ENCODE measurements around the gene ZMYND10. TPM values are rescaled to one million over a fixed set of nuclear protein-coding genes. Genes with fewer than 3 reads are reported as not detected.

ZMYND10 gene
- total and polyA plus RNA-seq, 2 experiments from 2014 or later = 0.29 to 0.31 TPM

DNA sequence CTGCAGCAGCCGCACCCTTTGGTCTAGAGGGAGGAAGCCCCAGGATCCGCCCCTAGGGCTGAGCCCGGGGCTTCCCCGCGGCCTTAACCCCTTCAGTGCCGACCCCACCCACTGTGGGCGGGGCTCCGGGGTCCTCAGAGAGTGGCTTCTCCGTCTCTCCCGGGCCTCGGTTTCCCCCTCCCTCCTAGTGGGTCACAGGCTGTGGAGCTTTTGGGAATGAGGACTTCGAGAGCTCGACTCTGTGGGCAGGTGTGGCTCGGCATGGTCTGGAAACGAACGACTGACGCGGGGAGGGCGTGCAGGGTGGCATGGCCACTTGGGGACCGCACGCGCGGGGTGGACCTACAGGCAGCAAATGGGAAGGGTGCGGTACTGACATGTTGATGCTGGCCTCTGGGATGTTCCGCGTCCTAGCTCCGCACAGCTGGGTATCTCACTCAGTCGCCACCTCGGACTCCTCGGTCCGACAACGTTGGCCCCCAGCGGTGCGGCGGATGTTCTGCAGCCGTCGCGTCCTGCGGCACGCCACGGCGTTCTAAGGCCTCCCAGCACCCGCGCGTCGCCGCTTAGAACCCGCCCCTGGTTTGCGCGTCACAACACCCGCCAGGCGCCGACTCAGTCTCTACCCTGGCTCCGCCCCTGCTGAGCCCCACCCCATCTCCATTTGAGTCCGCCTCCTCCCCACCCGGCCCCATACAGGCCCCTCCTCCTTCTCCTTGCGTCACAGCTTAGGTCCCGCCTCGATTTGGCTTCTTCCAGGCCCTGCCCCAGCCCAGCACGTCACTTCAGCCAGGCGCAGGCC lies 46.5 kb downstream of the ZMYND10 start, which contains the start of the genes HYAL3 and NAA80:
Gene HYAL3, minus strand, starts transcription at position 570 of the 802 bp plus-strand sequence. CDS start 3,803 bp downstream, outside the sequence.
Gene NAA80, minus strand, starts transcription at position 570 of the 802 bp plus-strand sequence. CDS start 1,942 bp downstream, outside the sequence.
- Mint-ChIP-seq H3K27ac (peak within 1 kb of the TSS; percentile 98), H3K27me3 (ENCODE audit: insufficient read depth, low read depth, poor library complexity) (peaks cover 22% of the 10 kb centered on the region), H3K4me1 (peaks cover 22% of the 10 kb centered on the region), H3K9me3 (no peaks in the 10 kb centered on the region; the same call in 2 of the 3 replicates), H3K4me3 (peak within 1 kb of the TSS; percentile 98), H3K36me3 (ENCODE audit: low read depth) (no peaks in the 10 kb centered on the region)
- Histone ChIP-seq H4K20me1 (replicated peaks; ENCODE audit: insufficient read depth) (no peaks in the 10 kb centered on the region), H3K27me3 (ENCODE audit: insufficient read depth) (no peaks in the 10 kb centered on the region), H3F3A (replicated peaks; ENCODE audit: low read depth) (peaks cover 17% of the 10 kb centered on the region), H3K79me2 (replicated peaks; ENCODE audit: insufficient read depth) (no peaks in the 10 kb centered on the region), H3K4me1 (ENCODE audit: insufficient read depth) (peaks cover 25% of the 10 kb centered on the region), H3K9me2 (ENCODE audit: insufficient read depth) (no peaks in the 10 kb centered on the region), H3K4me2 (peak within 1 kb of the TSS; percentile 97), H3K36me3 (ENCODE audit: insufficient read depth) (no peaks in the 10 kb centered on the region), H2AFZ (peak within 1 kb of the TSS; percentile 100), H3K27ac (ENCODE audit: low read depth) (peak within 1 kb of the TSS; percentile 79; the same call in 1 of the 2 replicates), H3K4me3 (peak within 1 kb of the TSS; percentile 97)
- DNase-seq (ENCODE audit: low spot score) = peak; percentile 99
- TF ChIP-seq ZNF331 (CRISPR knock-in tag; IDR thresholded peaks at IDR 0.05; ENCODE audit: low read depth) = no peak
- no peak for TF ChIP-seq NANOG (IDR thresholded peaks at IDR 0.05; ENCODE audit: borderline replicate concordance)
- TF ChIP-seq STAT1 (IDR thresholded peaks at IDR 0.05; ENCODE audit: unreplicated experiment) = no peak
- TF ChIP-seq, protein P1, sequence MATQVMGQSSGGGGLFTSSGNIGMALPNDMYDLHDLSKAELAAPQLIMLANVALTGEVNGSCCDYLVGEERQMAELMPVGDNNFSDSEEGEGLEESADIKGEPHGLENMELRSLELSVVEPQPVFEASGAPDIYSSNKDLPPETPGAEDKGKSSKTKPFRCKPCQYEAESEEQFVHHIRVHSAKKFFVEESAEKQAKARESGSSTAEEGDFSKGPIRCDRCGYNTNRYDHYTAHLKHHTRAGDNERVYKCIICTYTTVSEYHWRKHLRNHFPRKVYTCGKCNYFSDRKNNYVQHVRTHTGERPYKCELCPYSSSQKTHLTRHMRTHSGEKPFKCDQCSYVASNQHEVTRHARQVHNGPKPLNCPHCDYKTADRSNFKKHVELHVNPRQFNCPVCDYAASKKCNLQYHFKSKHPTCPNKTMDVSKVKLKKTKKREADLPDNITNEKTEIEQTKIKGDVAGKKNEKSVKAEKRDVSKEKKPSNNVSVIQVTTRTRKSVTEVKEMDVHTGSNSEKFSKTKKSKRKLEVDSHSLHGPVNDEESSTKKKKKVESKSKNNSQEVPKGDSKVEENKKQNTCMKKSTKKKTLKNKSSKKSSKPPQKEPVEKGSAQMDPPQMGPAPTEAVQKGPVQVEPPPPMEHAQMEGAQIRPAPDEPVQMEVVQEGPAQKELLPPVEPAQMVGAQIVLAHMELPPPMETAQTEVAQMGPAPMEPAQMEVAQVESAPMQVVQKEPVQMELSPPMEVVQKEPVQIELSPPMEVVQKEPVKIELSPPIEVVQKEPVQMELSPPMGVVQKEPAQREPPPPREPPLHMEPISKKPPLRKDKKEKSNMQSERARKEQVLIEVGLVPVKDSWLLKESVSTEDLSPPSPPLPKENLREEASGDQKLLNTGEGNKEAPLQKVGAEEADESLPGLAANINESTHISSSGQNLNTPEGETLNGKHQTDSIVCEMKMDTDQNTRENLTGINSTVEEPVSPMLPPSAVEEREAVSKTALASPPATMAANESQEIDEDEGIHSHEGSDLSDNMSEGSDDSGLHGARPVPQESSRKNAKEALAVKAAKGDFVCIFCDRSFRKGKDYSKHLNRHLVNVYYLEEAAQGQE (IDR thresholded peaks at IDR 0.05; ENCODE audit: unreplicated experiment) = no peak
- peak; percentile 88 for TF ChIP-seq POLR2AphosphoS5 (IDR thresholded peaks at IDR 0.05; ENCODE audit: low read depth)
- no peak for TF ChIP-seq EZH2phosphoT487 (IDR thresholded peaks at IDR 0.05; ENCODE audit: unreplicated experiment)
- no peak for TF ChIP-seq JUNB (IDR thresholded peaks at IDR 0.05; ENCODE audit: unreplicated experiment)
- peak; percentile 84 for TF ChIP-seq CREB1 (CRISPR knock-in tag; IDR thresholded peaks at IDR 0.05; ENCODE audit: low read depth)
- TF ChIP-seq, protein P2, sequence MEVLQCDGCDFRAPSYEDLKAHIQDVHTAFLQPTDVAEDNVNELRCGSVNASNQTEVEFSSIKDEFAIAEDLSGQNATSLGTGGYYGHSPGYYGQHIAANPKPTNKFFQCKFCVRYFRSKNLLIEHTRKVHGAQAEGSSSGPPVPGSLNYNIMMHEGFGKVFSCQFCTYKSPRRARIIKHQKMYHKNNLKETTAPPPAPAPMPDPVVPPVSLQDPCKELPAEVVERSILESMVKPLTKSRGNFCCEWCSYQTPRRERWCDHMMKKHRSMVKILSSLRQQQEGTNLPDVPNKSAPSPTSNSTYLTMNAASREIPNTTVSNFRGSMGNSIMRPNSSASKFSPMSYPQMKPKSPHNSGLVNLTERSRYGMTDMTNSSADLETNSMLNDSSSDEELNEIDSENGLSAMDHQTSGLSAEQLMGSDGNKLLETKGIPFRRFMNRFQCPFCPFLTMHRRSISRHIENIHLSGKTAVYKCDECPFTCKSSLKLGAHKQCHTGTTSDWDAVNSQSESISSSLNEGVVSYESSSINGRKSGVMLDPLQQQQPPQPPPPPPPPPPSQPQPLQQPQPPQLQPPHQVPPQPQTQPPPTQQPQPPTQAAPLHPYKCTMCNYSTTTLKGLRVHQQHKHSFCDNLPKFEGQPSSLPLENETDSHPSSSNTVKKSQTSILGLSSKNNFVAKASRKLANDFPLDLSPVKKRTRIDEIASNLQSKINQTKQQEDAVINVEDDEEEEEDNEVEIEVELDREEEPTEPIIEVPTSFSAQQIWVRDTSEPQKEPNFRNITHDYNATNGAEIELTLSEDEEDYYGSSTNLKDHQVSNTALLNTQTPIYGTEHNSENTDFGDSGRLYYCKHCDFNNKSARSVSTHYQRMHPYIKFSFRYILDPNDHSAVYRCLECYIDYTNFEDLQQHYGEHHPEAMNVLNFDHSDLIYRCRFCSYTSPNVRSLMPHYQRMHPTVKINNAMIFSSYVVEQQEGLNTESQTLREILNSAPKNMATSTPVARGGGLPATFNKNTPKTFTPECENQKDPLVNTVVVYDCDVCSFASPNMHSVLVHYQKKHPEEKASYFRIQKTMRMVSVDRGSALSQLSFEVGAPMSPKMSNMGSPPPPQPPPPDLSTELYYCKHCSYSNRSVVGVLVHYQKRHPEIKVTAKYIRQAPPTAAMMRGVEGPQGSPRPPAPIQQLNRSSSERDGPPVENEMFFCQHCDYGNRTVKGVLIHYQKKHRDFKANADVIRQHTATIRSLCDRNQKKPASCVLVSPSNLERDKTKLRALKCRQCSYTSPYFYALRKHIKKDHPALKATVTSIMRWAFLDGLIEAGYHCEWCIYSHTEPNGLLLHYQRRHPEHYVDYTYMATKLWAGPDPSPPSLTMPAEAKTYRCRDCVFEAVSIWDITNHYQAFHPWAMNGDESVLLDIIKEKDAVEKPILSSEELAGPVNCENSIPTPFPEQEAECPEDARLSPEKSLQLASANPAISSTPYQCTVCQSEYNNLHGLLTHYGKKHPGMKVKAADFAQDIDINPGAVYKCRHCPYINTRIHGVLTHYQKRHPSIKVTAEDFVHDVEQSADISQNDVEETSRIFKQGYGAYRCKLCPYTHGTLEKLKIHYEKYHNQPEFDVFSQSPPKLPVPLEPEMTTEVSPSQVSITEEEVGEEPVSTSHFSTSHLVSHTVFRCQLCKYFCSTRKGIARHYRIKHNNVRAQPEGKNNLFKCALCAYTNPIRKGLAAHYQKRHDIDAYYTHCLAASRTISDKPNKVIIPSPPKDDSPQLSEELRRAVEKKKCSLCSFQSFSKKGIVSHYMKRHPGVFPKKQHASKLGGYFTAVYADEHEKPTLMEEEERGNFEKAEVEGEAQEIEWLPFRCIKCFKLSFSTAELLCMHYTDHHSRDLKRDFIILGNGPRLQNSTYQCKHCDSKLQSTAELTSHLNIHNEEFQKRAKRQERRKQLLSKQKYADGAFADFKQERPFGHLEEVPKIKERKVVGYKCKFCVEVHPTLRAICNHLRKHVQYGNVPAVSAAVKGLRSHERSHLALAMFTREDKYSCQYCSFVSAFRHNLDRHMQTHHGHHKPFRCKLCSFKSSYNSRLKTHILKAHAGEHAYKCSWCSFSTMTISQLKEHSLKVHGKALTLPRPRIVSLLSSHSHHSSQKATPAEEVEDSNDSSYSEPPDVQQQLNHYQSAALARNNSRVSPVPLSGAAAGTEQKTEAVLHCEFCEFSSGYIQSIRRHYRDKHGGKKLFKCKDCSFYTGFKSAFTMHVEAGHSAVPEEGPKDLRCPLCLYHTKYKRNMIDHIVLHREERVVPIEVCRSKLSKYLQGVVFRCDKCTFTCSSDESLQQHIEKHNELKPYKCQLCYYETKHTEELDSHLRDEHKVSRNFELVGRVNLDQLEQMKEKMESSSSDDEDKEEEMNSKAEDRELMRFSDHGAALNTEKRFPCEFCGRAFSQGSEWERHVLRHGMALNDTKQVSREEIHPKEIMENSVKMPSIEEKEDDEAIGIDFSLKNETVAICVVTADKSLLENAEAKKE (CRISPR knock-in tag; IDR thresholded peaks at IDR 0.05) = no peak
- TF ChIP-seq, protein P3, sequence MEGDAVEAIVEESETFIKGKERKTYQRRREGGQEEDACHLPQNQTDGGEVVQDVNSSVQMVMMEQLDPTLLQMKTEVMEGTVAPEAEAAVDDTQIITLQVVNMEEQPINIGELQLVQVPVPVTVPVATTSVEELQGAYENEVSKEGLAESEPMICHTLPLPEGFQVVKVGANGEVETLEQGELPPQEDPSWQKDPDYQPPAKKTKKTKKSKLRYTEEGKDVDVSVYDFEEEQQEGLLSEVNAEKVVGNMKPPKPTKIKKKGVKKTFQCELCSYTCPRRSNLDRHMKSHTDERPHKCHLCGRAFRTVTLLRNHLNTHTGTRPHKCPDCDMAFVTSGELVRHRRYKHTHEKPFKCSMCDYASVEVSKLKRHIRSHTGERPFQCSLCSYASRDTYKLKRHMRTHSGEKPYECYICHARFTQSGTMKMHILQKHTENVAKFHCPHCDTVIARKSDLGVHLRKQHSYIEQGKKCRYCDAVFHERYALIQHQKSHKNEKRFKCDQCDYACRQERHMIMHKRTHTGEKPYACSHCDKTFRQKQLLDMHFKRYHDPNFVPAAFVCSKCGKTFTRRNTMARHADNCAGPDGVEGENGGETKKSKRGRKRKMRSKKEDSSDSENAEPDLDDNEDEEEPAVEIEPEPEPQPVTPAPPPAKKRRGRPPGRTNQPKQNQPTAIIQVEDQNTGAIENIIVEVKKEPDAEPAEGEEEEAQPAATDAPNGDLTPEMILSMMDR (conservative IDR thresholded peaks at IDR 0.05; ENCODE audit: low read depth in 2 of 2) = peak in 1 of 2 experiments; percentile 22; a peak in 1 of 4 replicates
- TF ChIP-seq, protein P4, sequence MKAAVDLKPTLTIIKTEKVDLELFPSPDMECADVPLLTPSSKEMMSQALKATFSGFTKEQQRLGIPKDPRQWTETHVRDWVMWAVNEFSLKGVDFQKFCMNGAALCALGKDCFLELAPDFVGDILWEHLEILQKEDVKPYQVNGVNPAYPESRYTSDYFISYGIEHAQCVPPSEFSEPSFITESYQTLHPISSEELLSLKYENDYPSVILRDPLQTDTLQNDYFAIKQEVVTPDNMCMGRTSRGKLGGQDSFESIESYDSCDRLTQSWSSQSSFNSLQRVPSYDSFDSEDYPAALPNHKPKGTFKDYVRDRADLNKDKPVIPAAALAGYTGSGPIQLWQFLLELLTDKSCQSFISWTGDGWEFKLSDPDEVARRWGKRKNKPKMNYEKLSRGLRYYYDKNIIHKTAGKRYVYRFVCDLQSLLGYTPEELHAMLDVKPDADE (IDR thresholded peaks at IDR 0.05) = no peak
- no peak for TF ChIP-seq EZH2 (IDR thresholded peaks at IDR 0.05; ENCODE audit: low read depth, unreplicated experiment)
- TF ChIP-seq ZNF114 (CRISPR knock-in tag; IDR thresholded peaks at IDR 0.05) = no peak
- ATAC-seq = peak; percentile 69

All from GM23338 (cell line).